Sciatic nerve (tissue), 2 donors: ENCODE data around the gene EBF4. TPM values are rescaled to one million over a fixed set of nuclear protein-coding genes. Genes with fewer than 3 reads are reported as not detected.

Experiments
- ATAC-seq: fragments of 200-7000 bp; cut with Tn5 transposase; one replicate; pipeline ENCODE4 v1.9.1; 2020; ENCODE audit warnings: mild to moderate bottlenecking, moderate library complexity
- DNase-seq: peaks from one replicate; pipeline ENCODE4 v3.0.0-alpha.2; 2020; ENCODE audit warnings: low spot score
- intact Hi-C: fragments of 100-400 bp; cut with DNase I; formaldehyde crosslinking; loops from one replicate; pipeline ENCODE4 v1.14.2; 2022
- total RNA-seq: library from RNA; stranded (reverse); fragmentation: NEBNext Ultra II Directional; extraction: Animal tissue kit (Norgen Biotek cat#: 25700); gene quantifications from one replicate; pipeline ENCODE4 v1.2.1, GENCODE V29; 2021
- donor health status: DM: no; HTN: no; CAD: no.
- donor health status: DM: no; HTN: no; CAD: no.

Gene EBF4
- total RNA-seq, 1 donor from 2014 or later = 15.3 TPM

GRCh38 chr20:2750491-2751251 lies 58.1 kb downstream of the EBF4 start:
- DNase-seq = no peak
- intact Hi-C loops = loop anchor here (5.0 kb wide), 1 partner anchor 1043 kb away; no protein-coding TSS in a partner anchor

DNA sequence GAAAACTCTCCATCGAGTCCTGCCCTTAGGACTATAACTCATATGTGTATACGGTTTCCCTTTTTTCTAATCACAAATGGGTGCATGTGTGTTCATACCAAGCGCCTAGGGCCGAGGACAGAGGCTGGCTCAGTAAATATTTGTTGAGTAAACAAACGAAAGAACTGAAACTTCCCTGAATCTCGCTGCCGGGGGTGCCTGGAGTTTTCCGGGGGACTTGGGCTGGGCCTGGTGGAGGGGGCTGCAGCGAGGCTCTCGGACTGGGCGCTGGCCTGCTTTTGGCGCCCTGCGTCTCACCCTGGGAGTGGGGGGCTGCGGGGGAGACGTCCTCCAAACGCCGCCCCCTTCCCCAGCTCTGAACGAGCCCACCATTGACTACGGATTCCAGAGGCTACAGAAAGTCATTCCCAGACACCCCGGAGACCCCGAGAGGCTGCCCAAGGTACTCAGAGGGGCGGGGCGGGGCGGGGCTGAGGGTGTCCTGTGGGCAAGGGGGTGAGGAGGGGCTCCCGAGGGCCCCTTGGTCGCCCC lies 58.8 kb downstream of the EBF4 start:
- DNase-seq (no peak), ATAC-seq (peak; percentile 9)
- intact Hi-C loops = loop anchor here (5.0 kb wide), 1 partner anchor 1044 kb away; no protein-coding TSS in a partner anchor

More at GRCh38 chr20:2750491-2751251, 58.1 kb downstream of the EBF4 start:
- ATAC-seq = peak; percentile 79

GRCh38 chr20:2751878-2752566 lies 59.4 kb downstream of the EBF4 start:
- ATAC-seq (no peak), DNase-seq (peak; percentile 62)
- intact Hi-C loops = loop anchor here (5.0 kb wide), 1 partner anchor 1045 kb away; no protein-coding TSS in a partner anchor

DNA sequence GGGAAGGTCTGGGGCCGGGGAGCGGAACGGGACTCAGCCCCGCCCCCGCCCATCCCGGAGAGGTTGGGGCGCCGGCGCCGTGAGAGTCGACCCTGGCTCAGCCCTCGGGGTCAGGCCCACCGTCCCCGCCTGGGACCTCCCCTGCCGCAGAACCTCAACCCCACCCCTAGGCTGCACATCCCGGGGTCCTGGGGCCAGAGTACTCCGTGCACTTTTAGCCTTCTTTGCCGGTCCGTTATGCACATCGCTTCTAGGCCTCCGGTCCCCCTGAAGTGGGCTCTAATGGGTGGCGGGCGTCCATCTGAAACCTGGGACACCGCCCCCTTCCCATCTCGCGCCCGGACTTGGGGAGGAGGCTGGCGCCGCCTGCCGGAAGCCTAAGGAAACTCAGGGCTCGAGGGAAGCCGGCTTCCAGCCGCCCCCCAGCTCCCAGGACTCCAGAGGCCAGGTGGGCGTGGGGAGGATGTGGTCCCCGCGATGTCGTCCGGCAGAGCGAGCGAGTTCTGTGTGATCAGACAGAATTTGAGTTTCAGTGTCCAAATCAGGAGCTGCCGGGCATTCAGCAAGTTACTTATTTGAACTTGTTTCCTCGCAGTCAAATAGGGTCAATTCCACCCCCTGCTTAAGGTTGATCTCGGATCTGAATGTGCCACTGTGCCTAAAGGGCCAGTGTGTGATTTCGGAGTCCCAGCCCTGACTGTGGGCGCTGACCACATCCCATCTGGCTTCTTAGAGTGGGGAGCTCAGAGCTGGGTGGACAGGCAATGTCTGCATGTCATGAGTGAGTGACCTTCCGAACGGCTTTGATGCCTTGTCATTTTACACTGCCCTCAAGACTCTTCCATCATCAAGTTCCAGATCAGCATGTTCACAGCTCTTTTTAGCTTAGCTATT lies 60.2 kb downstream of the EBF4 start:
- ATAC-seq = no peak
- peak; percentile 59 for DNase-seq
- intact Hi-C loops = loop anchor here (5.0 kb wide), 1 partner anchor 1046 kb away; no protein-coding TSS in a partner anchor

DNA sequence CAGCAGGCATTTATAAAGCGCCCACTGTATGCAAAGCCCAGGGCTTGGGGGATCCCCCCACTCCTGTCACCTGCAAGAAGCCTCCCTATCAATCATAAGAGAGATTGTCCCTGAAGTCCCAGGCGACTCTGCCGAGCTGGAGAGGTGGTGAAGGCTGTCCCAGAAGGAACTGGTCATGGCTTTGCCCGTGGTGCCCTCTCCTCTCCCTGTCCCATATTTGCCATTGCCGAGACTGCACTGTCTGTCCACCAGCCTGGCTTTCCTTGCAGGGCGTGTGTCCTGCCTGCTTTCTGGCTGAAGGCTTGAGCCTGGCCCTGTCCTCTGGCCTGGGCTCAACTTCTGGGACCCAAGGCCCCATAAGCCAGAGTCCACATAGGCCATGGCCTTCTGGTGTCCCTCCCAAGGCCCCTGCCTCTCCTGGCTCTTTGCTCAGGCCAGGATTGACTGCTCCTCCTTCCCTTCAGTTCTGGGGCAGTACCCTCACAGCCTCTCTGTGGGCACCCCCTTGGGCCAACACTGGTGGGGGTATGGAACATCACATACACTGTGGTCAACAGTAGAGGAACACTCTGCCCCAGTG lies 61.0 kb downstream of the EBF4 start:
- intact Hi-C loops = loop anchor here (5.0 kb wide), 1 partner anchor 1046 kb away; no protein-coding TSS in a partner anchor
- ATAC-seq (no peak), DNase-seq (peak; percentile 17)

GRCh38 chr20:2754424-2754823 lies 61.8 kb downstream of the EBF4 start:
- peak; percentile 21 for DNase-seq
- intact Hi-C loops = loop anchor here (5.0 kb wide), 1 partner anchor 1047 kb away; no protein-coding TSS in a partner anchor
- ATAC-seq = no peak

DNA sequence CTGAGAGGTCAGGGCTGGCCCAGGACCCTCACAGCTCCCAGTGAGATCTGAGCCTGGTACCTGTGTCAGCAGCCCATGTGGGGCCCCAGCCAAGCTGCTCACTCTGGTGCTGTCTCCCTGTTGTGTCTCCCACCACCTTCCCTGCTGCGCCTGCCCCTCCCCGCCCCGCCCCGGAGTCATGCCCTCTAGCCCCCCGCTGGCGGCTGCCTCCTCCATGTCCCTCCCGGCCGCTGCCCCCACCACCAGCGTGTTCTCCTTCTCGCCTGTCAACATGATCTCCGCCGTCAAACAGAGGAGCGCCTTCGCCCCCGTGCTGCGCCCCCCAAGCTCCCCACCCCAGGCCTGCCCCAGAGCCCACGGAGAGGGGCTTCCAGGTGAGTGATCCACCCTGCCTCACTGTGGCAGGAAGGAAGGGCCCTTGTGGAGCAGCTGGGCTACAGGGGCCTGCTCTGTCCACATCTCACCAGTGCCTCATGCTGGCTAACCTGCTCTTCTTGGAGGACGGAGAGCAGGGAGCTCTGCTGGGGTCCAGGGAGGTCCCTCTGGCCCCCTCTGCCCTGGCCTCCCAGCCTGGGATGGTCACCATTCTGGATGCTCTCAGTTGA lies 63.0 kb downstream of the EBF4 start:
- DNase-seq (peak; percentile 54), ATAC-seq (no peak)
- intact Hi-C loops = no loop called here

DNA sequence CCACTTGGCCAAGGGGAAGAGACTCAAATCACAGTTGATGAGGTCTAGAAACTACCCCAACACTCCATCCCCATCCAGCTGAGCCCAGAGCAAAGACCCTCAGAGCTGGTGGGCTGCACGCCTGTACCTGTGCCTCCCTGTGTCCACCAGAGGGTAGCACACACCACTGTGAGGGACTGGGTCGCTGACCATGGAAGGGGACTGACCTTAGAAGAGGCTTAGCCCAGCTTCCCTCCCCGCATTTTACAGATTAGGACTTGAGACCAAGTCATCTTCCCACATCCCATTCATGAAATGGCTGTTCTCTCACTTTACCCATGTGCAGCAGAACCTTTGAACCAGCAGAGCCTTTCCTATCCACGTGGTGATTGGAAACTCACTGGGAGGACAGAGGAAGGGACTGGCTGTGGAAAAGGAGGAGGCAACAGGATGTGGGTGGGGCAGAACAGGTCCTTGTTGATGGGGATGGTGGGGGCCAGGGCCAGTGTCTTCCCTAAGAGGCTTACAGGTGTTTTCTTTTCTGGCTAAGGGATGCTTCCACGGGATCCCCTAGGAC lies 63.6 kb downstream of the EBF4 start:
- peak; percentile 52 for DNase-seq
- intact Hi-C loops = no loop called here

GRCh38 chr20:2757001-2757400 lies 64.4 kb downstream of the EBF4 start:
- no peak for ATAC-seq
- intact Hi-C loops = no loop called here
- DNase-seq = peak; percentile 37

More for the DNA sequence above, 63.6 kb downstream of the EBF4 start:
- peak; percentile 68 for ATAC-seq

DNA sequence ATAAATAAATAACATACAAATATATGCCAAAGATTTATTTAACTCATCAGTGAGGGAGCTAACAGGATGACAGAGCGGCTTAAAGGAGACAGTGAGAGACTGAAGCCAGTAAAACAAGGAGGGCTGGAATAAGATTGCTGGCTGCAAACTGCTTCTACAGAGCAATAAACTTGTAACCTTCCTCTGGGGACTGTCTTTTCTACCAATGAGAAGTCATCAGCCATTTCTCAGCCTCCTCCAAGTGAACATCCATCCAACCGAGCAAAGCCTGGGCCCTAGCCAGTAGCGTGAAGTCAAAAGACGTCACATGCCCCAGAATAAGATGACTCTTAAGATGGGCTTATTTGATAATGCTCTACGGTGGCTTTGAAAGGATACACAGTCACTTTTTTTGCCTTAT lies 65.4 kb downstream of the EBF4 start:
- intact Hi-C loops = no loop called here
- ATAC-seq = no peak
- peak; percentile 14 for DNase-seq

- DNase-seq = peak; percentile 32
- intact Hi-C loops = no loop called here
Measured at GRCh38 chr20:2759143-2759542, 66.6 kb downstream of the EBF4 start.

GRCh38 chr20:2759603-2760296 lies 67.2 kb downstream of the EBF4 start:
- no peak for DNase-seq
- ATAC-seq = no peak
- intact Hi-C loops = no loop called here

More at GRCh38 chr20:2759143-2759542, 66.6 kb downstream of the EBF4 start:
- ATAC-seq = no peak

DNA sequence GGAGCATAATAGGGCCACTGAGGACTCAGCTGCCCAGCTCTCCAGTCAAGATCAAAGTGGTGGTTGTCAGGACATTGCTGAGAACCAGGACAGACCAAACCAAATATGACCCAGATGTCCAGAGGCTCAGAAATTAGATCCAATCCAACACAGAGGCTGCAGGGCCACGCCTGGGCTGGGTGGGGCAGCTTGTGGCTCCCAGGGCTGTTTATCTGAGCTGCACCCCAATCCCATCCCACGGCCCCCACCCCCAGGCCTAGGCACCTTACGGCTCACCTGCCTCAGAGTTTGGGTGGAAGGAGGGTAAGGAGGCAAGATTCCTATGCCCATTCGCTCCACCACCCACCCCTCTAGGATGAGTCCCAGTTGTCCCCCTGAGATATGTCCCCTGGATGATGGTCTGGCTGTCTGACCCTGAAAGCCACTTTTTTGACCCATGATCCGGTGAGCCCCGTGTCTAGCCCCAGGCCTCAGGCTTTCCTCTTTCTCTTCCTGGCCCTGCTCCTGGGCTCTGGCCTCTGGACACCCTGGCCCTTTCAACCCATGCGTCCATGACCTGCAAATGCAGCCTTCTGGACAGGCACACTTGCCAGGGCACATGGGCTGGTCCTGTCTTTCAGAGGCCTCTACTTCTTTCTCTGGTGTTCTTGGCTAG lies 67.8 kb downstream of the EBF4 start:
- peak; percentile 48 for DNase-seq
- ATAC-seq = no peak
- intact Hi-C loops = no loop called here

- intact Hi-C loops = no loop called here
- ATAC-seq = no peak
- DNase-seq = no peak
Measured at GRCh38 chr20:2760952-2761305, 68.3 kb downstream of the EBF4 start.

DNA sequence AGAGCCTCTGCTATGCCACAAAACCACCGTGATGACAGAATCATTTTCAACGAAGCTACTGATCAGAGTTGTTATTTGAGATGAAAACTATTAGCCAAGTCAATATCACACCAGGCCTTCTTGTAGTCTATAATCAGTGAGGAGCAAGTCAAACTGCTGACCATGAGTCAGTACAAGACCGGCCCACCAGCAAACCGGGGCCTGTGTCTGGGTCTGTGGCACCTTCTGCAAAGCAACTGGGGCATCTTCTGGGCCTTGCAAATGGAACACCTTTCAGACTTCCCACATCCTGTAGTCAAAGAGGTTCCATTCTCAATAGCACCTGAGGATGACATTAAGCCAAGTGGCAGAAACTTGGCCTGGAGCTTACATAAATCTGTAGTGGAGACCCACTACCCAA lies 69.3 kb downstream of the EBF4 start:
- intact Hi-C loops = no loop called here
- ATAC-seq (no peak), DNase-seq (peak; percentile 25)

DNA sequence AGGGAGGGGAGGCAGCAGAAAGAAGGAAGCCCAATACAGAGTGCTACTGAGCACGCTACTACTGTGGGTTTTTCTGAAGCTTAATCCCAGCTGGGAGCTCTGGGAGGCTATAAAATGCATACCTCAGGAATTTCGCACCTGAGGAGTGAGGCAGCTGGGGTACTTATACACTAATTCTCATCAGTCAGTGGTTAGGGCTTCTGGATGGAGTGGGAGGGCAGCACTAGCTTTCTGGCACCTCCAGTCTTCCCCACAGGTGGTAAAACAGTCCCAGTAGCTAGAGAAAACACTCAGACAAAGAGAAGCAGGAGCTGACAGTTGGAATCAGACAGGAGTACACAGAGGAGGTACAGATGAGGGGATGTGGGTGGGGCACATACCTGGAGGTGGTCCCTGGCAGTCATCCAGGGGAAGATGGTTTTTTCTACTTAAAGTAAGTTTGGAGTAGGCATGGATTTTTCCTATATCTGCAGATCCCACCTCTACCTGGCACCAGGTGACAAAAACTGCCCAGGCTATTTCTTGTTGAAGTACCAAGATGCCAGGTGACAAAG lies 70.1 kb downstream of the EBF4 start:
- intact Hi-C loops = no loop called here
- ATAC-seq (no peak), DNase-seq (no peak)
